Activated CD4-positive, CD25-positive, alpha-beta regulatory T cell treated with anti-CD3 and anti-CD28 coated beads, Interleukin-2, amount 50 U/mL, for 24 hours (primary cell): ENCODE results near the gene GRM5.
"Not testable (repeated sequence)": the region's sequence is repeated elsewhere in the genome, so short reads cannot be mapped to it uniquely, and the experiment has no call there.

ENCODE experiments used
- ATAC-seq, 2 donors: fragments of 150-1000 bp; cut with Tn5 transposase; one replicate each; pipeline ENCODE4 v1.10.0; 2021; ENCODE audit warnings: mild to moderate bottlenecking in 1 of 2, moderate library complexity in 1 of 2

Gene GRM5

DNA sequence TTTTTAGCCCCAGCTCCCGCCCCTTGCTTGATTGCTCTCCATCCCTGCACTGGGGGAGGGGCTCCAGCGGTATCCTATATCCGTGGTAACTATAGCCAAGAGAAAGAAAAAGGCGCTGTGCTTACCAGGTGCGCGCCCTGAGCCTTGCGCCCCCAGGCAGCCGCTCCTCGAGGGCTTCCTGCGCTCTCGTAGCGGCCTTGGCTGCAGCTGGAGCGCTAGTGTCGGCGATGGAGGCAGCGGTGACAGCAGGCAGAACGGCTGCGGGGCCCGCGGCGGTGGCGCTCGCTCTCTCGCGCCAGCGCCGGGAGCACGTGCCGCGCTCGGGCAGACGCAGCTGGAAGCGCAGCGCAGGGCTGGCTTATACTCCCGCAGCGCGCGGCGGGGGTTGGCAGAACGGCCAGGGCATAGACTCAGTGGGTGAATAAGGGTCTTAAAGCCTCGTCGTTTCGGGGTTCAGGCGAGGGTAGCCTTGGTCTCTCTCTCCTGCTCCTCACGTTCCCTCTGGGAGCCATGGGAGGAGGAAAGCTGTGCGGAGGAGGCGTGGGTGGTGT is at the start of gene GRM5:
Gene GRM5, minus strand, starts transcription at position 332 of the 551 bp plus-strand sequence. CDS start 18,110 bp downstream, outside the sequence.
- not testable (repeated sequence) for ATAC-seq

- ATAC-seq = peak in 1 of 2 donors; percentile 25
These were observed 32.2 kb upstream of the GRM5 start for GRCh38 chr11:89097956-89098355.

DNA sequence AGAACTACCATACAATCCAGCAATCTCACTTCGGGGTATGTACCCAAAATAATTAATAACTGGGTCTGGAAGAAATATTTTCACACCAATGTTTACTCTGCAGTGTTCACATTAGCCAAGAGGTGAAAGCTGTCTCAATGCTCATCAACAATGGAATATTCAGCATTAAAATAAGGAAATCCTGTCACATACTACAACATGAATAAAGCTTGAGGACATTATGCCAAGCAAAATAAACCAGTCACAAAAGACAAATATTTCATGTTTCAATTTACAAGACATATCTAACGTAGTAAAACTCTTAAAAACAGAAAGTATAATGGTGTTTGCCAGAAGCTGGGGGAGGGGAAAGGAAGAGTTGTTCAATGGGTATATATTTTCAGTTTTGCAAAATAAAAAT is 28.0 kb upstream of the GRM5 start:
- not testable (repeated sequence) for ATAC-seq

DNA sequence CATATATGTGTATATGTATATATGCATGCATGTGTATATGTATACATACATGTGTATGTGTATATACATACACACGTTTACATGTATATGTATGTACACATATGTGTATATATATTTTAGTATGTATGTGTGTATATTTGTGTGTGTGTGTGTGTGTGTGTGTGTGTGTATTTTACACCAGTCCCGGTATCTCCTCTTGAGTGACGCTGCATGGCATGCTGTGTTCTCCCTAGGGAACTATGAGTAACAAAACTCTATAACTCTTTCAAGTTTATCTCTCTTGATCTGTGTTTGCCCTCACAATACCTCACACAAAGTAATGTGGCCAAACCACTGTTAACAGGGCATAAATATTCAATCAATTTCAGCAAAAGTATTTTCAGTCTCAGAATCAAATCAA is 19.2 kb upstream of the GRM5 start:
- ATAC-seq = not testable (repeated sequence)

- ATAC-seq = not testable (repeated sequence)
These were observed 5.1 kb upstream of the GRM5 start for GRCh38 chr11:89070911-89071310.

- ATAC-seq = no peak
These were observed 1.5 kb upstream of the GRM5 start for GRCh38 chr11:89067264-89067663.

DNA sequence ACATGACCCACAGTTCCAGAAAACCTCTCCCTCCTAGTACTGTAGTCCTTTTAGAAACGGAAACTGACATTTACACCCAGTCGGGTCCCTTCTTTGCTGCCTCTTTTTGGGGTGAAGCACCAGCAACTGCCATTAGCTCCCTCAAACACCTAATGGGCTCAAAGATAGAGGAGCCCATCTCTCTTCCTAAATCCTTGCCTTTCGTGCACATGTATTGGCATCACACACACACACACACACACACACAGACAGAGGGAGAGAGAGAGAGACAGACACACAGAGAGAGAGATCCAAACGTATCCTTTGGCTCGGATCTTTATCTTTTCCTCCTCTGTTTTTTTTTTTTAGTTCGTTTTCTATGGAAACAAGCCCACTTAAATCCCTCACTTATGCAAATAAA is 716 bp downstream of the GRM5 start:
- ATAC-seq = no peak

GRCh38 chr11:89063481-89063951 is 2.3 kb downstream of the GRM5 start:
- not testable (repeated sequence) for ATAC-seq

GRCh38 chr11:89062771-89063298 is 2.9 kb downstream of the GRM5 start:
- not testable (repeated sequence) for ATAC-seq

GRCh38 chr11:89061839-89062238 is 3.9 kb downstream of the GRM5 start:
- not testable (repeated sequence) for ATAC-seq

GRCh38 chr11:89057406-89057805 is 8.4 kb downstream of the GRM5 start:
- ATAC-seq = not testable (repeated sequence)

DNA sequence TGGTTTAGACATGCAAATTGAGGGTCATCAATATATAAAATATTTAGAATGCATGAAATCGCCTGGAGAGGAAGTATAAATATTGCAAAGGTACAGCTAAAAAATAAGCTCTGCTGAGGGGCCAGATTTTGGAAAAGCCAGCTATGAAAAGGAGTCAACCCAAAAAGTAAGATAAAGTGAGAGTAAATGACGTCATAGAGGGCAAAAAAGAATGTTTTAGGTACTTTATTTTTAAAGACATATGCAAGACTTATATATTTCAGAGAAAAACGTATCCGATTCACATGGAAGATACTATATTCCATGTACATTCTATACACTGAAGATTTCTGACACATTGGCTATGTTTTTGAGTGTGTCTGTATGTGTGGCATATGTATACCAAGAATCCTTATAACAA is 13.6 kb downstream of the GRM5 start:
- no peak for ATAC-seq

DNA sequence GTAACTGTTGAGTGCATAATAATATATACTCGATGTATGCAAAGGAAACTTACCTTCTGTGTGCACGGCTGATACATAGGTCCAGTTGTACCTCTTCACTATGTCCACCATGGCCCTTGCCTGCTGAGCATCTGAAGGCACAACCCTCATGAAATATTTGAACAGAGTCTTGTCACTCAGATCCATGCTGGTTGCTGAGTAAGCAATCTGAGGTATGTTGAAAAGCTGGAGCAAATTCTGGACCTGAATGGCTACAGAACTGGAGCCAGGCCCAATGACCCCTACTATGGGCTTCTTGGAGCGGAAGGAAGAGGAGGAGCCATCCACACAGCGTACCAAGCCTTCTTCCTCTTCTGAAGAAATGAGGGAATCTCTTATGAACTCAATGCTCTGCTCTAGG is 18.6 kb downstream of the GRM5 start:
- ATAC-seq = not testable (repeated sequence)

GRCh38 chr11:89043861-89044588 is 21.8 kb downstream of the GRM5 start:
- ATAC-seq = not testable (repeated sequence)

DNA sequence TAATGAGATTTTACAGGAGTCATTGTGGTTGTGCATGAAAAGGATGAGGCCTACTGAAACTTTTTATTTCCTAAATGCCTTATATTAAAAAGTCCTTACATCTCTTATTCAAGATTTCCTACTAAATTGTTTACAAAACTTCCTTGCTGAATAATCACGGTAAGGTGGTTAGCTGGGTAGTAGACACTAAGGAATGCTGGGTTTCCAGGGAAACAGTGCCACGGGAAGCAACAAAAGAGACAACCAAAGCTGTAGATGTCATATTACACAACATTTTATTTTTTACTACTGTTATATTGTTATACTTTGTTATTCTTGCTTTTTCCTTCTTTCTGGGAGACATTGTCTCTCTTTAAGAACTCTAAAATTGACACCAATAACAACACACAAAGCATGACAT is 36.1 kb downstream of the GRM5 start:
- not testable (repeated sequence) for ATAC-seq

DNA sequence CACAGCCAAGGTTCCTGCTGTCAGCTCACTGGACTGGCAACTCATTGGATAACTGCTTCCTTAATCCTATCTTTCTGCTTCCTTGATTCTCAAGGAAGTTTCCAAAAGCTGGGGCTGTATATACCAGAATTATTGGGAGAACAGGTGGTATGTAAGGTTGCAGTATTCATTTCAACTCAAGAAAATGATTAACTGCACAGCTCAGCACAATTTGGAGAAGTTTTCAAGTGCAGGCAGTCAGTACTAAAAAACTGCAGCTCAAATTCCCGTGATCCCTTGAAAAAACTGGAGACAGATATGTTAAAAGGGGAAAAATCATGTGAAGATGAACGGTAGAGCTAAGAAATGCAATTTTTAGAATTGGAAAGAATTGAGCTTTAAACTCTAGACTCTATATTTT is 44.4 kb downstream of the GRM5 start:
- no peak for ATAC-seq

DNA sequence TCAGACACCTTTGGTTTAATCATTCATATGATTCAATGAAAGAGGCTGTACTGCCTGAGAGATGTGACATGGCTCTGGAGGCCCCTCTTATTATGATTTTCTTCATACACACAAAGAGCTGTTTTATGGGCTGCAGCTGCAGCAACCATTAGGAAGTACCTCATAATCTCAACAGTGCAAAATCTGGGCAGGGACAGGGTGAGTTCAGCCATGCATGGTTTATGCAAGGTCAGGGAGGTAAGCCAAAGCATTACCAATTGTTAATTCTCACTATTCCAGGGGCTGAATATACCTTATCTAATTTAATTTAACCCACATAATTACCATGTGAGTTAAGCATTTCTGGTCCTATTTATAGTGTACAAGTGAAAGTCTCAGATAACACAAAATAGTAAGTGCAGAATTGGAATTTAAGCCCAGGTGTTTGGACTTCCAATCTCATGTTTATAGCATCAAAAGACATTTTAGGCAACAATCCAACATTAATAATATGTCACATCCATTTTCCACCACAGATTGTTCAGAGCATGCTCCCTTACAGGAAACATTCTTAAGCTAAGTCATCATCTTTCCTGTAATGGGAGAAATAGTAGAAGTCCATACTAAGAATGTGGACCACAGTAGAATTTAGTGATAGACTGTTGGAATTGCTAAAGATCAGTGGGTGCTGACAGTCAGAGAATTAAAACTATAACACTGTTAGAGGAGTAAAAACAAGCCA is 45.8 kb downstream of the GRM5 start:
- ATAC-seq = not testable (repeated sequence)

DNA sequence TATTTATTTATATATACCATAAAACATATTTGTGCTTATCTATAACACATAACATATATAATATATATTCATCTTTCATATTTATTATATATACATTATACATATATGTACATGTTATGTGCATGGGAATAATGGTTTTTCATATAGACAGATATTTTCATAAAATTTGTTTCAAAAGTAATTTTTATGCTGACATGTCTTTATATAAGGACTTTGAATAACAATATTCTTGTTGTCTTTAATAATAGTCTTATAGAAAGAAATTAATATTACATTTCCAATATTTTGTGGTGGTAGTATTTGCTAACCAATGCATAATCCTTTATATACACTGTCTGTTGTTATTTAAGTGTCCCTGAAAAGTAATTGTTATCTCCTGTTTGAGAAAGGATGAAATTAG is 49.6 kb downstream of the GRM5 start:
- ATAC-seq = no peak

- no peak for ATAC-seq
These were observed 50.2 kb downstream of the GRM5 start for GRCh38 chr11:89015614-89016013.

DNA sequence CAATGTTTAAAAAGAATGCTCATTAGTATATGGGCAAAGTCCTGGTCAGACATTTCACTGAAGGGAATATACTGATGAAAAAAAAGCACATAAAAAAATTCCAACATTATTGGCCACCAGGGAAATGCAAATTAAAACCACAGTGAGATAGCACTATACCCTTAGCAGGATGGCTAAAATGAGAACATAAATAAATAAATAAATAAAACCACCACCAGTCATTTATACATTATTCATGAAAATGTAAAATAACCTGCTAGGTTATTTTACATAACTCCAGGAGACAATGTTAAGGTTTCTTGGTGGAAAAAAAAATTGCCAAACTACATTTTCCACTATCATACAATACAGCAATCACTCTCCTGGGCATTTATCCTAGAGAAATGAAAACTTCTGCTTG is 64.9 kb downstream of the GRM5 start:
- not testable (repeated sequence) for ATAC-seq

GRCh38 chr11:88979641-88980040 is 86.1 kb downstream of the GRM5 start:
- ATAC-seq = no peak

DNA sequence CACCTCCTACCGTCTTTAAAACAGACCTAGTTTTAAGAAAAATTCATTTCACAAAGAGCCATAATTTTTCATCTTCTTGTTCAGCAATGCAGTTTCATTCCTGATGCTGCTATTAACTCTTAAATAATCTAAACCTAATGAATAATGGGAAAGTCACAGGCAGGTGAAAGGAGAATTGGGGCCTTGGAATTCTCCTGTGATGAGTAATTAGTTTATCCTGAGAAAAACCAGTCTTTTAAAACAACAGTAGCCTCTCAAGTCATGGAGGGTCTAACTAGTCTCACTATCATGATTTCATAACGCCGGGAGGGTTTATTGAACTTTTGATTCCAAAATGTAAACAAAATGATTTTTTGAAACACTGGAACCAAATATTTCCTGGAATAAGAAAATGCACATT is 86.8 kb downstream of the GRM5 start:
- not testable (repeated sequence) for ATAC-seq

DNA sequence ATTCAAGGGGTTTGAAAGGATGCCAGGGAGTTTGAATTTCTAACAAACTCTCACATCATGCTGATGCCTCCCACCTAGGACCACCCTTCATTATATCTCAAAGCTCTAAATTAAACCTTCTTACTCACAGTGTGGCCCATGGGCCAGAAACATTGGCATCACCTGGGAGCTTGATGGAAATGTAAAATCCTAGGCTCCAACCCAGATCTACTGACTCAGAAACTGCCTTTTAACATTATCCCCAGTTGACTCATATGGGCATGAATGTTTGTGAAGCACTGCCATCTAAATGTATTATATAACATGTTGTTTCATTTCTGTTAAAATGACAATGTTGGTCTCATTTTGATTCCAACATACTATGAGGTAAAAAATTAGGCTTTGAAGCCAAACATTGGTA is 90.3 kb downstream of the GRM5 start:
- ATAC-seq = not testable (repeated sequence)
